ENCODE measurements around the gene HSD17B4. TPM values are rescaled to one million over a fixed set of nuclear protein-coding genes. Genes with fewer than 3 reads are reported as not detected.

Gene HSD17B4
- total and polyA plus RNA-seq, 9 of the 15 experiments (the other 6 are each of a cell fraction or from before 2014, with no cell fraction given) = 50.6 to 187 (median 94.6) TPM

DNA sequence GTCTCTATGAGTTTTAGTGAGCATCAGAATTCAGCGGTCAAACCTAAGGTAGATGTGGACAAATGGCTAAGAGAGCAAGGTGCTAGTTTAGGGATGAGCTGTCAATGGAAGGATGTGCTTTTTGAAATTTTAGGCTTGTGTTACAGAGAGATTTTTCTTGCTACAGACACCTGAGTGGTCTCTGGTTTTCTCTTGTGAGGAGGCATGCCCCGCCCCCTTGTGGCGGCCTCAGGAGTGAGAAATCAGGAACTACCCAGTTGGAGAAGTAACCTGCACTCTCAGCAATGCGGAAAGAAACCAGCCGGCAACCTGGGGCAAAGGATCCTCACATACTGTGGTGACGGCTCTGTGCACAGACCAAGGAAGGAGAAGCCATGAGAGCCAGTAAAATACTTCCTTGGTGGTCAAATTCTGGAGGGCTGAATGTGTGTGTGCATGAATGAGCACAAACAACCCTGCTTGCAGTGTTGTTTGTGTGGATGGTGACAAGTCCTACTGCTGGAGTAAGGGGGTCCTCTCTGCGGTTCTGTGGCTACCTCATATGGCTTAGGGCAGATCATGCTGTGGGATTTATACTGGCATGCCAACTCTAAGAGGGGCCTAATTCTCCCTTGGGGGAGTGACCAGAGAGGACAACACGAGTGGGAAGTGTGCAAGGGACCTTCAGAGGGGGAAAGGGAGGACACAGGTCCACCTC, 16.7 kb upstream of the HSD17B4 start (continued):
- TF ChIP-seq ZNF785 (CRISPR knock-in tag; IDR thresholded peaks at IDR 0.05) (no peak), L3MBTL2 (IDR thresholded peaks at IDR 0.05) (no peak), ZKSCAN8 (CRISPR knock-in tag; IDR thresholded peaks at IDR 0.05) (no peak), SREBF1 (IDR thresholded peaks at IDR 0.05; ENCODE audit: borderline replicate concordance, low read depth, low read length) (no peak), HDAC8 (tag; IDR thresholded peaks at IDR 0.05) (no peak), KLF16 (IDR thresholded peaks at IDR 0.05) (no peak), TEAD1 (CRISPR knock-in tag; IDR thresholded peaks at IDR 0.05) (0 out of 4 replicates have a peak, but pooled peaks of 1 of the 2 experiments have one; percentile 11), ADNP (tag; IDR thresholded peaks at IDR 0.05) (no peak), SPI1 (IDR thresholded peaks at IDR 0.05; ENCODE audit: borderline replicate concordance, low read depth, low read length) (0 out of 2 replicates have a peak, but pooled peaks have one; percentile 6), SIX5 (IDR thresholded peaks at IDR 0.05; ENCODE audit: borderline replicate concordance in 1 of 2, insufficient read depth in 1 of 2, low read depth in 1 of 2, low read length in 2 of 2) (0 out of 4 replicates have a peak, but pooled peaks of 1 of the 2 experiments have one; percentile 2), TOE1 (IDR thresholded peaks at IDR 0.05; ENCODE audit: borderline replicate concordance) (no peak), TOE1 (CRISPR knock-in tag; IDR thresholded peaks at IDR 0.05; ENCODE audit: borderline replicate concordance, low read depth) (no peak), SMARCA4 (IDR thresholded peaks at IDR 0.05) (peak; percentile 40; the same call in 1 of the 2 replicates)
- TF ChIP-seq, protein P1, sequence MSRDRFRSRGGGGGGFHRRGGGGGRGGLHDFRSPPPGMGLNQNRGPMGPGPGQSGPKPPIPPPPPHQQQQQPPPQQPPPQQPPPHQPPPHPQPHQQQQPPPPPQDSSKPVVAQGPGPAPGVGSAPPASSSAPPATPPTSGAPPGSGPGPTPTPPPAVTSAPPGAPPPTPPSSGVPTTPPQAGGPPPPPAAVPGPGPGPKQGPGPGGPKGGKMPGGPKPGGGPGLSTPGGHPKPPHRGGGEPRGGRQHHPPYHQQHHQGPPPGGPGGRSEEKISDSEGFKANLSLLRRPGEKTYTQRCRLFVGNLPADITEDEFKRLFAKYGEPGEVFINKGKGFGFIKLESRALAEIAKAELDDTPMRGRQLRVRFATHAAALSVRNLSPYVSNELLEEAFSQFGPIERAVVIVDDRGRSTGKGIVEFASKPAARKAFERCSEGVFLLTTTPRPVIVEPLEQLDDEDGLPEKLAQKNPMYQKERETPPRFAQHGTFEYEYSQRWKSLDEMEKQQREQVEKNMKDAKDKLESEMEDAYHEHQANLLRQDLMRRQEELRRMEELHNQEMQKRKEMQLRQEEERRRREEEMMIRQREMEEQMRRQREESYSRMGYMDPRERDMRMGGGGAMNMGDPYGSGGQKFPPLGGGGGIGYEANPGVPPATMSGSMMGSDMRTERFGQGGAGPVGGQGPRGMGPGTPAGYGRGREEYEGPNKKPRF (IDR thresholded peaks at IDR 0.05; ENCODE audit: low read depth, low read length) = no peak
